GM12878 (cell line): ENCODE results near the gene KLHL25. TPM values are rescaled to one million over a fixed set of nuclear protein-coding genes. Genes with fewer than 3 reads are reported as not detected.

ENCODE experiments used
- ATAC-seq: fragments of 200-7000 bp; cut with Tn5 transposase; 3 replicates; pipeline ENCODE4 v1.9.1; 2020; ENCODE audit warnings: mild to moderate bottlenecking, moderate library complexity
- BruUV-seq: library from RNA; stranded (reverse); fragments of 400-500 nt; replicated peaks from 2 replicates; lab custom pipeline; 2021; lab: Mats Ljungman, UMichigan
- CTCF ChIA-PET: fragments of 300-600 bp; sonication (Branson Sonifier 250); formaldehyde crosslinking; extraction: SDS; loops from one replicate; lab custom pipeline; 2021; ENCODE audit warnings: inconsistent platforms; lab: Yijun Ruan, JAX
- POLR2A ChIA-PET: fragments of 350-600 bp; formaldehyde crosslinking; extraction: SDS; loops from one replicate; lab custom pipeline; 2021; ENCODE audit warnings: inconsistent platforms; lab: Charles Lee
- RAD21 ChIA-PET: fragments of 300-600 bp; sonication (Branson Sonifier 250); formaldehyde crosslinking; loops from one replicate; lab custom pipeline; 2023; ENCODE audit warnings: antibody characterized with exemption; ENCODE audit not compliant: unreplicated experiment; lab: Charles Lee
- SMC1A ChIA-PET: fragments of 300-600 bp; sonication (Branson Sonifier 250); formaldehyde crosslinking; loops from one replicate; lab custom pipeline; 2023; ENCODE audit not compliant: unreplicated experiment, uncharacterized antibody; lab: Charles Lee
- DNase-seq: peaks from one replicate; pipeline ENCODE4 v3.0.0-alpha.2; 2011; ENCODE audit warnings: low read depth, low spot score
- FAIRE-seq: peaks from 3 replicates; lab custom pipeline; 2011; peaks lifted over from hg19 to GRCh38; lab: Jason Lieb, UNC
- H2AFZ ChIP-seq: 2 replicates; pipeline ENCODE4 v1.6.0; 2011; ENCODE audit warnings: low read depth, low read length, control low read depth; ENCODE audit not compliant: control insufficient read depth
- H3K27ac ChIP-seq: 2 replicates; pipeline ENCODE4 v1.5.1; 2011; ENCODE audit warnings: control low read depth; ENCODE audit not compliant: control insufficient read depth, insufficient read depth
- H3K27me3 ChIP-seq, 2 experiments: replicated peaks in 1 of 2; 2 replicates each; pipeline versions ENCODE4 v1.6.0 to v1.6.1; 2011; ENCODE audit warnings: low read length in 1 of 2; ENCODE audit not compliant: control insufficient read depth in 2 of 2, insufficient read depth in 2 of 2
- H3K36me3 ChIP-seq, 2 experiments: 2 replicates each; pipeline ENCODE4 v1.5.1; 2011; ENCODE audit warnings: low read length in 1 of 2; ENCODE audit not compliant: control insufficient read depth in 2 of 2, insufficient read depth in 2 of 2
- H3K4me1 ChIP-seq: 2 replicates; pipeline ENCODE4 v1.6.1; 2011; ENCODE audit warnings: mild to moderate bottlenecking, low read length, moderate library complexity, mixed read lengths; ENCODE audit not compliant: control insufficient read depth, insufficient read depth
- H3K4me2 ChIP-seq: 2 replicates; pipeline ENCODE4 v1.6.0; 2011; ENCODE audit warnings: control low read depth; ENCODE audit not compliant: control insufficient read depth, insufficient read depth
- H3K4me3 ChIP-seq: fragments of 200-600 bp; sonication (generic); 2 replicates; pipeline ENCODE4 v1.5.1; 2016
- H3K79me2 ChIP-seq: 2 replicates; pipeline ENCODE4 v1.6.0; 2011; ENCODE audit warnings: low read length; ENCODE audit not compliant: control insufficient read depth, insufficient read depth
- H3K9ac ChIP-seq: 2 replicates; pipeline ENCODE4 v1.8.0; 2011; ENCODE audit warnings: low read length, control low read depth, mixed read lengths; ENCODE audit not compliant: control insufficient read depth, insufficient read depth
- H3K9me3 ChIP-seq: replicated peaks from 3 replicates; pipeline ENCODE4 v1.5.1; 2011; ENCODE audit warnings: mild to moderate bottlenecking, low read length; ENCODE audit not compliant: control insufficient read depth, insufficient read depth
- H4K20me1 ChIP-seq: 2 replicates; pipeline ENCODE4 v1.6.0; 2011; ENCODE audit not compliant: control insufficient read depth, insufficient read depth
- CHD4 ChIP-seq: fragments of 200-600 bp; sonication (generic); IDR thresholded peaks from 2 replicates; pipeline ENCODE4 v1.6.1; 2016; ENCODE audit warnings: mild to moderate bottlenecking
- FOXM1 ChIP-seq: IDR thresholded peaks from 2 replicates; pipeline ENCODE4 v1.6.1; 2012; ENCODE audit warnings: low read depth, mild to moderate bottlenecking, inconsistent platforms, low read length, moderate library complexity
- IKZF1 ChIP-seq: fragments of 450-650 bp; conservative IDR thresholded peaks from 2 replicates; pipeline ENCODE4 v1.6.1; 2017; ENCODE audit warnings: antibody characterized with exemption, mild to moderate bottlenecking
- KDM1A ChIP-seq: fragments of 200-600 bp; sonication (generic); IDR thresholded peaks from 2 replicates; pipeline ENCODE4 v1.6.1; 2016; ENCODE audit warnings: borderline replicate concordance
- LARP7 ChIP-seq: fragments of 450-650 bp; IDR thresholded peaks from 2 replicates; pipeline ENCODE4 v1.6.1; 2017; ENCODE audit warnings: mild to moderate bottlenecking
- NFYB ChIP-seq: IDR thresholded peaks from 2 replicates; pipeline ENCODE4 v1.6.1; 2011; ENCODE audit warnings: low read depth, mild to moderate bottlenecking, low read length, improper control_type of control experiment, moderate library complexity; ENCODE audit not compliant: insufficient read depth
- NR2C2 ChIP-seq: IDR thresholded peaks from 2 replicates; pipeline ENCODE4 v1.6.1; 2011; ENCODE audit warnings: borderline replicate concordance, low read depth; ENCODE audit not compliant: control insufficient read depth, insufficient read length
- POLR2AphosphoS5 ChIP-seq: IDR thresholded peaks from 2 replicates; pipeline ENCODE4 v1.6.1; 2011; ENCODE audit warnings: mild to moderate bottlenecking, low read length, inconsistent platforms
- RAD51 ChIP-seq: fragments of 450-650 bp; IDR thresholded peaks from 2 replicates; pipeline ENCODE4 v1.6.1; 2016; ENCODE audit warnings: moderate library complexity, mild to moderate bottlenecking, inconsistent platforms
- RB1 ChIP-seq: fragments of 450-650 bp; formaldehyde crosslinking; IDR thresholded peaks from 2 replicates; pipeline ENCODE4 v1.6.1; 2017; ENCODE audit warnings: mild to moderate bottlenecking, borderline replicate concordance
- RBBP5 ChIP-seq: fragments of 200-600 bp; sonication (generic); conservative IDR thresholded peaks from 2 replicates; pipeline ENCODE4 v1.6.1; 2016
- SPI1 ChIP-seq: IDR thresholded peaks from 2 replicates; pipeline ENCODE4 v1.6.1; 2011; ENCODE audit warnings: low read depth, mild to moderate bottlenecking, low read length, moderate library complexity, borderline replicate concordance; ENCODE audit not compliant: insufficient read depth
- SREBF1 ChIP-seq: IDR thresholded peaks from 2 replicates; pipeline ENCODE4 v1.6.1; 2012; ENCODE audit warnings: mild to moderate bottlenecking, low read length
- TAF1 ChIP-seq: IDR thresholded peaks from 2 replicates; pipeline ENCODE4 v1.6.1; 2011; ENCODE audit warnings: mild to moderate bottlenecking, low read depth, low read length, borderline replicate concordance
- TBL1XR1 ChIP-seq: IDR thresholded peaks from 2 replicates; pipeline ENCODE4 v1.6.1; 2012; ENCODE audit warnings: low read depth, low read length, improper control_type of control experiment
- ZNF217 ChIP-seq: fragments of 450-650 bp; IDR thresholded peaks from 2 replicates; pipeline ENCODE4 v1.6.1; 2017; ENCODE audit warnings: antibody characterized with exemption, mild to moderate bottlenecking
- ZZZ3 ChIP-seq: IDR thresholded peaks from 2 replicates; pipeline ENCODE4 v1.6.1; 2011; ENCODE audit warnings: low read depth; ENCODE audit not compliant: control insufficient read depth, insufficient read length
- WGBS: methylation state at CpG from one replicate; pipeline ENCODE4 v1.1.6; 2016; ENCODE audit warnings: low lambda C conversion rate; ENCODE audit not compliant: insufficient replicate concordance, insufficient coverage; ENCODE audit errors: missing lambda C conversion rate; 5-methylcytosine and 5-hydroxymethylcytosine counted together
- in situ Hi-C: fragments of 300-500 bp; cut with MboI; formaldehyde crosslinking; loops from 9 replicates; pipeline ENCODE4 v1.14.3; 2018; ENCODE audit warnings: mixed read lengths
- intact Hi-C: fragments of 100-400 bp; cut with micrococcal nuclease; formaldehyde crosslinking; loops from one replicate; pipeline ENCODE4 v1.14.2; 2022; ENCODE audit not compliant: unreplicated experiment
- polyA plus RNA-seq, 11 experiments: library from polyadenylated mRNA; depleted of rRNA in 4 of 11; unstranded in 6 of 11; stranded (reverse) in 5 of 11; fragments of >200 nt; fragmentation: Nextera tagmentation in 4 of 11; fragmentation: Illumina TruSeq in 1 of 11; extraction: Ambion mirVana in 4 of 11; extraction: Trizol in 1 of 11; gene quantifications; 1 replicate in 1 of 11; 2 replicates in 10 of 11; pipeline versions ENCODE4 v1.2.1 to v1.2.3, GENCODE V29; 2011 to 2016; ENCODE audit warnings: inconsistent platforms in 2 of 11, missing spikeins in 2 of 11, low read depth in 1 of 11
- total RNA-seq, 4 experiments: library from RNA; depleted of rRNA in 3 of 4; stranded (reverse); fragments of >200 nt in 3 of 4; fragmentation: Illumina TruSeq in 1 of 4; extraction: Trizol in 1 of 4; gene quantifications; 2 replicates each; pipeline versions ENCODE4 v1.2.1 to v1.2.3, GENCODE V29; 2013 to 2021
- TF ChIP-seq, protein P1 (sequence below): fragments of 450-650 bp; IDR thresholded peaks from 2 replicates; pipeline ENCODE4 v1.6.1; 2018; ENCODE audit warnings: mild to moderate bottlenecking, low read depth, moderate library complexity; ENCODE audit not compliant: partially characterized antibody
- TF ChIP-seq, protein P2 (sequence below): IDR thresholded peaks from 2 replicates; pipeline ENCODE4 v1.6.1; 2012; ENCODE audit warnings: low read depth, low read length, improper control_type of control experiment
- TF ChIP-seq, protein P3 (sequence below): fragments of 450-650 bp; IDR thresholded peaks from 2 replicates; pipeline ENCODE4 v1.6.1; 2016; ENCODE audit warnings: mild to moderate bottlenecking

KLHL25 gene
- total and polyA plus RNA-seq, 10 of the 15 experiments (the other 5 are each of a cell fraction or from before 2014, with no cell fraction given) = 0.04 to 3.0 (median 2.1) TPM; not detected in 1

DNA sequence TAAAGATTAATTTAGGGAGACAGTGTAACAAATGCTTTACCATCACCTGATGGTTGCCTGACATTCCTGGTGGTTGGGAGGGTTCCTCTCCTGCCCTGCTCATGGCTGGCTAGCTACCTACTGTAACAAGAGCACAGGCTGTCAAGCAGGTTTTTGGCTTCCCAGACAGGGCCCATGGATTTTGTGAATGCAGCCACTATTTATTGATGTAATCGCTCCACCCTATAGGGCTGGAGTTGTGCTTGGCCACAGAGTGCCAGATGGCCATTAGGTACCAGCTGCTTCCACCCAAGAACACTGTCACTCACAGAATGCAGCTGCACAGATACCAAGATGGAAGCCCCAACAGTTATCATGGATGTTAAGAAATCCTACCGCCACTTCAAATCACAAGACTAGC, 31.0 kb upstream of the KLHL25 start:
- H3K4me3 ChIP-seq = no peak overlapping the region
- CTCF ChIA-PET = interaction anchor here (0.9 to 1.2 kb wide), 2 partner anchors 14 to 28 kb away, joined by 3 to 5 read pairs; no protein-coding TSS in a partner anchor
- H3K27ac ChIP-seq = no peak overlapping the region
- no peak for ATAC-seq
- no peaks in the 10 kb centered on the region for H3K36me3 ChIP-seq
- no peak overlapping the region for H3K9ac ChIP-seq
- POLR2A ChIA-PET = interaction anchor here (0.5 kb wide), 1 partner anchor 18 kb away, joined by 4 read pairs; no protein-coding TSS in a partner anchor
- no peak for FAIRE-seq
- no peaks in the 10 kb centered on the region for H4K20me1 ChIP-seq
- 48% methylated on average over 2 of the region's 2 CpGs for WGBS
- H3K79me2 ChIP-seq = no peaks in the 10 kb centered on the region
- SMC1A ChIA-PET = interaction anchor here (0.6 kb wide), 2 partner anchors 13 to 21 kb away, joined by 3 to 4 read pairs; no protein-coding TSS in a partner anchor
- no peaks in the 10 kb centered on the region for H3K4me1 ChIP-seq
- in situ Hi-C loops (no loop called here), intact Hi-C loops (no loop called here)
- no peak for DNase-seq
- no peak overlapping the region for H2AFZ ChIP-seq
- H3K9me3 ChIP-seq = no peaks in the 10 kb centered on the region
- TF ChIP-seq, protein P1, sequence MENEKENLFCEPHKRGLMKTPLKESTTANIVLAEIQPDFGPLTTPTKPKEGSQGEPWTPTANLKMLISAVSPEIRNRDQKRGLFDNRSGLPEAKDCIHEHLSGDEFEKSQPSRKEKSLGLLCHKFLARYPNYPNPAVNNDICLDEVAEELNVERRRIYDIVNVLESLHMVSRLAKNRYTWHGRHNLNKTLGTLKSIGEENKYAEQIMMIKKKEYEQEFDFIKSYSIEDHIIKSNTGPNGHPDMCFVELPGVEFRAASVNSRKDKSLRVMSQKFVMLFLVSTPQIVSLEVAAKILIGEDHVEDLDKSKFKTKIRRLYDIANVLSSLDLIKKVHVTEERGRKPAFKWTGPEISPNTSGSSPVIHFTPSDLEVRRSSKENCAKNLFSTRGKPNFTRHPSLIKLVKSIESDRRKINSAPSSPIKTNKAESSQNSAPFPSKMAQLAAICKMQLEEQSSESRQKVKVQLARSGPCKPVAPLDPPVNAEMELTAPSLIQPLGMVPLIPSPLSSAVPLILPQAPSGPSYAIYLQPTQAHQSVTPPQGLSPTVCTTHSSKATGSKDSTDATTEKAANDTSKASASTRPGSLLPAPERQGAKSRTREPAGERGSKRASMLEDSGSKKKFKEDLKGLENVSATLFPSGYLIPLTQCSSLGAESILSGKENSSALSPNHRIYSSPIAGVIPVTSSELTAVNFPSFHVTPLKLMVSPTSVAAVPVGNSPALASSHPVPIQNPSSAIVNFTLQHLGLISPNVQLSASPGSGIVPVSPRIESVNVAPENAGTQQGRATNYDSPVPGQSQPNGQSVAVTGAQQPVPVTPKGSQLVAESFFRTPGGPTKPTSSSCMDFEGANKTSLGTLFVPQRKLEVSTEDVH = no peak
- TF ChIP-seq CHD4 = no peak
- TF ChIP-seq RB1 = no peak
- TF ChIP-seq, protein P2, sequence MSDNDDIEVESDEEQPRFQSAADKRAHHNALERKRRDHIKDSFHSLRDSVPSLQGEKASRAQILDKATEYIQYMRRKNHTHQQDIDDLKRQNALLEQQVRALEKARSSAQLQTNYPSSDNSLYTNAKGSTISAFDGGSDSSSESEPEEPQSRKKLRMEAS = no peak
- TF ChIP-seq RBBP5 = no peak
- no peak for TF ChIP-seq LARP7
- TF ChIP-seq SPI1 = no peak
- TF ChIP-seq NR2C2 = no peak
- no peak for TF ChIP-seq SREBF1
- TF ChIP-seq RAD51 = no peak
- TF ChIP-seq ZNF217 = no peak
- TF ChIP-seq IKZF1 = no peak
- no peak for TF ChIP-seq TBL1XR1
- no peak for TF ChIP-seq FOXM1
- TF ChIP-seq KDM1A = no peak
- no peak for TF ChIP-seq NFYB
- no peak for TF ChIP-seq POLR2AphosphoS5
- TF ChIP-seq TAF1 = no peak
- TF ChIP-seq, protein P3, sequence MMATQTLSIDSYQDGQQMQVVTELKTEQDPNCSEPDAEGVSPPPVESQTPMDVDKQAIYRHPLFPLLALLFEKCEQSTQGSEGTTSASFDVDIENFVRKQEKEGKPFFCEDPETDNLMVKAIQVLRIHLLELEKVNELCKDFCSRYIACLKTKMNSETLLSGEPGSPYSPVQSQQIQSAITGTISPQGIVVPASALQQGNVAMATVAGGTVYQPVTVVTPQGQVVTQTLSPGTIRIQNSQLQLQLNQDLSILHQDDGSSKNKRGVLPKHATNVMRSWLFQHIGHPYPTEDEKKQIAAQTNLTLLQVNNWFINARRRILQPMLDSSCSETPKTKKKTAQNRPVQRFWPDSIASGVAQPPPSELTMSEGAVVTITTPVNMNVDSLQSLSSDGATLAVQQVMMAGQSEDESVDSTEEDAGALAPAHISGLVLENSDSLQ = no peak
- no peak for TF ChIP-seq ZZZ3
- RAD21 ChIA-PET = no interaction called here
- H3K27me3 ChIP-seq = no peaks in the 10 kb centered on the region; a peak in 1 of 4 replicates
- H3K4me2 ChIP-seq = no peak overlapping the region
- BruUV-seq = no TSS peak
